IMR-90 (cell line): Measurements from ENCODE around the gene AMOTL1. TPM values are rescaled to one million over a fixed set of nuclear protein-coding genes. Genes with fewer than 3 reads are reported as not detected.

Experiments used
- ATAC-seq: fragments of 200-7000 bp; cut with Tn5 transposase; 2 replicates; pipeline ENCODE4 v1.9.1; 2020; ENCODE audit warnings: low read depth, mild to moderate bottlenecking, moderate library complexity
- BruUV-seq: library from RNA; stranded (reverse); fragments of 400-500 nt; replicated peaks from 2 replicates; lab custom pipeline; 2021; lab: Mats Ljungman, UMichigan
- CTCF ChIA-PET: fragments of 300-600 bp; formaldehyde crosslinking; extraction: SDS; loops from one replicate; lab custom pipeline; 2021; ENCODE audit warnings: antibody characterized with exemption; lab: Yijun Ruan, JAX
- POLR2A ChIA-PET: fragments of 300-600 bp; sonication (Branson Sonifier 250); formaldehyde crosslinking; loops from one replicate; lab custom pipeline; 2022; ENCODE audit warnings: antibody characterized with exemption; ENCODE audit not compliant: unreplicated experiment; lab: Charles Lee
- DNase-seq: peaks from one replicate; pipeline ENCODE4 v3.0.0; 2013
- H2AFZ ChIP-seq: replicated peaks from 2 replicates; pipeline ENCODE3; 2013; ENCODE audit warnings: low read length, mild to moderate bottlenecking; ENCODE audit not compliant: poor library complexity
- H2AK5ac ChIP-seq: 2 replicates; pipeline ENCODE4 v1.6.1; 2013; ENCODE audit warnings: low read depth, low read length, inconsistent platforms
- H2AK9ac ChIP-seq: replicated peaks from 2 replicates; pipeline ENCODE3; 2013; ENCODE audit warnings: mild to moderate bottlenecking, low read depth, low read length, moderate library complexity; ENCODE audit not compliant: poor library complexity
- H2BK120ac ChIP-seq: 2 replicates; pipeline ENCODE4 v1.6.1; 2013; ENCODE audit warnings: low read depth, low read length, inconsistent platforms
- H2BK15ac ChIP-seq: 3 replicates; pipeline ENCODE4 v1.6.1; 2013; ENCODE audit warnings: low read depth, low read length, inconsistent platforms
- H2BK20ac ChIP-seq: 2 replicates; pipeline ENCODE4 v1.6.1; 2013; ENCODE audit warnings: low read depth, mild to moderate bottlenecking, inconsistent platforms, low read length, moderate library complexity
- H2BK5ac ChIP-seq: 2 replicates; pipeline ENCODE4 v1.6.1; 2013; ENCODE audit warnings: mild to moderate bottlenecking, low read depth, low read length, inconsistent platforms; ENCODE audit not compliant: poor library complexity, severe bottlenecking
- H3K14ac ChIP-seq: replicated peaks from 2 replicates; pipeline ENCODE4 v1.6.1; 2013; ENCODE audit warnings: low read depth, low read length, inconsistent platforms
- H3K18ac ChIP-seq: 2 replicates; pipeline ENCODE4 v1.6.1; 2013; ENCODE audit warnings: low read depth, low read length, control low read depth
- H3K23ac ChIP-seq: 2 replicates; pipeline ENCODE4 v1.6.1; 2013; ENCODE audit warnings: low read depth, low read length, inconsistent platforms
- H3K27ac ChIP-seq: 2 replicates; pipeline ENCODE4 v1.5.1; 2013; ENCODE audit warnings: mild to moderate bottlenecking, control low read depth, low read length; ENCODE audit not compliant: insufficient read depth
- H3K27me3 ChIP-seq: 2 replicates; pipeline ENCODE4 v1.6.1; 2013; ENCODE audit warnings: low read length; ENCODE audit not compliant: control insufficient read depth, insufficient read depth
- H3K36me3 ChIP-seq: 2 replicates; pipeline ENCODE4 v1.6.1; 2013; ENCODE audit warnings: low read length, mixed read lengths; ENCODE audit not compliant: control insufficient read depth, insufficient read depth
- H3K4ac ChIP-seq: 2 replicates; pipeline ENCODE4 v1.6.1; 2013; ENCODE audit warnings: low read depth, low read length, inconsistent platforms
- H3K4me1 ChIP-seq: 2 replicates; pipeline ENCODE4 v1.6.1; 2013; ENCODE audit warnings: low read length, mixed read lengths; ENCODE audit not compliant: control insufficient read depth, insufficient read depth
- H3K4me2 ChIP-seq: 2 replicates; pipeline ENCODE4 v1.6.1; 2013; ENCODE audit warnings: low read depth, mild to moderate bottlenecking, control low read depth, low read length, moderate library complexity
- H3K4me3 ChIP-seq: 2 replicates; pipeline ENCODE4 v1.5.1; 2013; ENCODE audit warnings: low read depth, mild to moderate bottlenecking, control low read depth, low read length, moderate library complexity; ENCODE audit not compliant: insufficient read depth
- H3K56ac ChIP-seq: 2 replicates; pipeline ENCODE4 v1.6.1; 2013; ENCODE audit warnings: low read length, inconsistent platforms; ENCODE audit not compliant: insufficient read depth; ENCODE audit errors: extremely low read depth
- H3K79me1 ChIP-seq, 2 experiments: 2 replicates each; pipeline ENCODE4 v1.6.1; 2013; ENCODE audit warnings: low read length in 2 of 2, inconsistent platforms in 1 of 2, low read depth in 1 of 2
- H3K9ac ChIP-seq: 2 replicates; pipeline ENCODE4 v1.6.1; 2013; ENCODE audit warnings: low read depth, low read length, control low read depth
- H3K9me1 ChIP-seq: 2 replicates; pipeline ENCODE4 v1.6.1; 2013; ENCODE audit warnings: low read length, inconsistent platforms; ENCODE audit not compliant: insufficient read depth
- H3K9me3 ChIP-seq: 2 replicates; pipeline ENCODE4 v1.6.1; 2013; ENCODE audit warnings: low read length; ENCODE audit not compliant: control insufficient read depth, insufficient read depth
- H4K20me1 ChIP-seq: 2 replicates; pipeline ENCODE4 v1.6.1; 2013; ENCODE audit warnings: low read length, inconsistent platforms; ENCODE audit not compliant: insufficient read depth
- H4K5ac ChIP-seq: 2 replicates; pipeline ENCODE4 v1.6.1; 2013; ENCODE audit warnings: mild to moderate bottlenecking, low read depth, low read length, control low read depth
- H4K8ac ChIP-seq, 2 experiments: 2 replicates each; pipeline ENCODE4 v1.6.1; 2013; ENCODE audit warnings: low read depth in 2 of 2, low read length in 2 of 2, control low read depth in 1 of 2, inconsistent platforms in 1 of 2
- H4K91ac ChIP-seq: 2 replicates; pipeline ENCODE4 v1.6.1; 2013; ENCODE audit warnings: low read depth, low read length, inconsistent platforms; ENCODE audit not compliant: insufficient read depth
- BHLHE40 ChIP-seq: fragments of 150-350 bp; IDR thresholded peaks from 2 replicates; pipeline ENCODE4 v1.6.1; 2016; ENCODE audit warnings: mild to moderate bottlenecking, low read depth, low read length
- CHD1 ChIP-seq: IDR thresholded peaks from 2 replicates; pipeline ENCODE4 v1.6.1; 2012; ENCODE audit warnings: low read depth, low read length, improper control_type of control experiment
- ELK1 ChIP-seq: fragments of 150-350 bp; IDR thresholded peaks from 2 replicates; pipeline ENCODE4 v1.6.1; 2016; ENCODE audit warnings: low read depth, mild to moderate bottlenecking, low read length, moderate library complexity, borderline replicate concordance
- FOS ChIP-seq: fragments of 150-350 bp; IDR thresholded peaks from 2 replicates; pipeline ENCODE4 v1.6.1; 2016; ENCODE audit warnings: low read depth, low read length
- MAZ ChIP-seq: IDR thresholded peaks from 2 replicates; pipeline ENCODE4 v1.6.1; 2012; ENCODE audit warnings: low read depth, mild to moderate bottlenecking, low read length, improper control_type of control experiment, moderate library complexity, borderline replicate concordance
- MXI1 ChIP-seq: IDR thresholded peaks from 2 replicates; pipeline ENCODE4 v1.6.1; 2012; ENCODE audit warnings: low read depth, mild to moderate bottlenecking, low read length, moderate library complexity, borderline replicate concordance
- NFE2L2 ChIP-seq: fragments of 150-350 bp; IDR thresholded peaks from 2 replicates; pipeline ENCODE4 v1.6.1; 2016; ENCODE audit warnings: low read depth, mild to moderate bottlenecking, low read length
- RAD21 ChIP-seq: IDR thresholded peaks from 2 replicates; pipeline ENCODE4 v1.6.1; 2012; ENCODE audit warnings: low read length, improper control_type of control experiment
- RCOR1 ChIP-seq: IDR thresholded peaks from 2 replicates; pipeline ENCODE4 v1.6.1; 2012; ENCODE audit warnings: mild to moderate bottlenecking, low read length, improper control_type of control experiment; ENCODE audit not compliant: insufficient replicate concordance
- RFX5 ChIP-seq: IDR thresholded peaks from 2 replicates; pipeline ENCODE4 v1.8.0; 2012; ENCODE audit warnings: low read depth, mild to moderate bottlenecking, low read length, moderate library complexity
- USF2 ChIP-seq: fragments of 150-350 bp; IDR thresholded peaks from 2 replicates; pipeline ENCODE4 v1.6.1; 2017; ENCODE audit warnings: mild to moderate bottlenecking, antibody characterized with exemption, low read length, low read depth
- WGBS, 2 experiments: methylation state at CpG; one replicate each; pipeline versions ENCODE4 v1.1.5 to v1.1.7; 2013; ENCODE audit warnings: missing lambda C conversion rate in 2 of 2; ENCODE audit not compliant: insufficient read length in 1 of 2; ENCODE audit errors: extremely low coverage in 2 of 2; 5-methylcytosine and 5-hydroxymethylcytosine counted together
- dilution Hi-C: fragments of 300-500 bp; cut with HindIII; formaldehyde crosslinking; loops from one replicate; pipeline ENCODE4 v1.14.3; 2018; ENCODE audit warnings: low sequenced_read_pairs; ENCODE audit not compliant: unreplicated experiment
- in situ Hi-C: fragments of 300-500 bp; cut with MboI; formaldehyde crosslinking; loops from 3 replicates; pipeline ENCODE4 v1.14.3; 2019; ENCODE audit warnings: low sequenced_read_pairs, inconsistent platforms, mixed read lengths
- intact Hi-C: fragments of 100-400 bp; cut with micrococcal nuclease; formaldehyde crosslinking; loops from 2 replicates; pipeline ENCODE4 v1.10.0; 2022
- polyA plus RNA-seq, 3 experiments: library from polyadenylated mRNA; depleted of rRNA; stranded (reverse); fragments of >200 nt; gene quantifications; 2 replicates each; pipeline ENCODE4 v1.2.3, GENCODE V29; 2012; ENCODE audit warnings: low replicate concordance in 1 of 3
- total RNA-seq: library from RNA; depleted of rRNA; stranded (reverse); fragments of >200 nt; gene quantifications from 2 replicates; pipeline ENCODE4 v1.2.3, GENCODE V29; 2012
- TF ChIP-seq, protein P1 (sequence below): conservative IDR thresholded peaks from 2 replicates; pipeline ENCODE4 v1.5.1; 2012; ENCODE audit warnings: mild to moderate bottlenecking, low read depth, low read length, improper control_type of control experiment

AMOTL1 gene
- total and polyA plus RNA-seq, 2 of the 4 experiments (the other 2 are of a cell fraction) = 18.6 to 49.5 TPM

DNA sequence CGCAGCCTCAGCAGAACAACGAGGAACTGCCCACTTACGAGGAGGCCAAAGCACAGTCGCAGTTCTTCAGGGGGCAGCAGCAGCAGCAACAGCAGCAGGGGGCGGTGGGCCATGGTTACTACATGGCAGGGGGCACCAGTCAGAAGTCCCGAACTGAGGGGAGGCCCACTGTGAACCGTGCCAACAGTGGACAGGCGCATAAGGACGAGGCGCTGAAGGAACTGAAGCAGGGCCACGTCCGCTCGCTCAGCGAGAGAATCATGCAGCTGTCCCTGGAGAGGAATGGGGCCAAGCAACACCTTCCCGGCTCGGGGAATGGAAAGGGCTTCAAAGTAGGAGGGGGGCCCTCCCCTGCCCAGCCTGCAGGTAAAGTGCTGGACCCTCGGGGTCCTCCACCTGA is 31.6 kb downstream of the AMOTL1 start:
- H3K4me1 ChIP-seq = peaks cover 16% of the 10 kb centered on the region
- ATAC-seq = no peak
- H3K23ac ChIP-seq = no peak overlapping the region
- no peaks in the 10 kb centered on the region for H3K27me3 ChIP-seq
- WGBS, 2 experiments = 98% methylated on average over 9 of the region's 17 CpGs; no CpG with 5 or more reads in 1 of the 2 experiments
- dilution Hi-C loops = no loop called here
- H4K5ac ChIP-seq = no peak overlapping the region
- no peak overlapping the region for H4K91ac ChIP-seq
- H2BK120ac ChIP-seq = no peak overlapping the region
- H4K8ac ChIP-seq = no peak overlapping the region
- no peak overlapping the region for H2AK5ac ChIP-seq
- intact Hi-C loops = no loop called here
- H3K27ac ChIP-seq = no peak overlapping the region
- no peaks in the 10 kb centered on the region for H3K9me3 ChIP-seq
- no peak overlapping the region for H3K9ac ChIP-seq
- ChIA-PET CTCF (no interaction called here), POLR2A (no interaction called here)
- H3K4me2 ChIP-seq = no peak overlapping the region
- H2AK9ac ChIP-seq = no peak overlapping the region
- in situ Hi-C loops = no loop called here
- H2BK5ac ChIP-seq = no peak overlapping the region
- no peak overlapping the region for H3K56ac ChIP-seq
- no peak overlapping the region for H3K4ac ChIP-seq
- BruUV-seq = no TSS peak
- no peak for DNase-seq
- no peak overlapping the region for H3K18ac ChIP-seq
- peaks cover 28 to 91% of the 10 kb centered on the region in 2 experiments for H3K79me1 ChIP-seq
- H2BK15ac ChIP-seq = no peak overlapping the region
- no peak overlapping the region for H2BK20ac ChIP-seq
- peaks cover 39% of the 10 kb centered on the region for H3K9me1 ChIP-seq
- no peak overlapping the region for H3K14ac ChIP-seq
- no peak overlapping the region for H2AFZ ChIP-seq
- no peak for TF ChIP-seq MAZ
- no peak for TF ChIP-seq NFE2L2
- no peak for TF ChIP-seq USF2
- no peak for TF ChIP-seq CHD1
- TF ChIP-seq, protein P1, sequence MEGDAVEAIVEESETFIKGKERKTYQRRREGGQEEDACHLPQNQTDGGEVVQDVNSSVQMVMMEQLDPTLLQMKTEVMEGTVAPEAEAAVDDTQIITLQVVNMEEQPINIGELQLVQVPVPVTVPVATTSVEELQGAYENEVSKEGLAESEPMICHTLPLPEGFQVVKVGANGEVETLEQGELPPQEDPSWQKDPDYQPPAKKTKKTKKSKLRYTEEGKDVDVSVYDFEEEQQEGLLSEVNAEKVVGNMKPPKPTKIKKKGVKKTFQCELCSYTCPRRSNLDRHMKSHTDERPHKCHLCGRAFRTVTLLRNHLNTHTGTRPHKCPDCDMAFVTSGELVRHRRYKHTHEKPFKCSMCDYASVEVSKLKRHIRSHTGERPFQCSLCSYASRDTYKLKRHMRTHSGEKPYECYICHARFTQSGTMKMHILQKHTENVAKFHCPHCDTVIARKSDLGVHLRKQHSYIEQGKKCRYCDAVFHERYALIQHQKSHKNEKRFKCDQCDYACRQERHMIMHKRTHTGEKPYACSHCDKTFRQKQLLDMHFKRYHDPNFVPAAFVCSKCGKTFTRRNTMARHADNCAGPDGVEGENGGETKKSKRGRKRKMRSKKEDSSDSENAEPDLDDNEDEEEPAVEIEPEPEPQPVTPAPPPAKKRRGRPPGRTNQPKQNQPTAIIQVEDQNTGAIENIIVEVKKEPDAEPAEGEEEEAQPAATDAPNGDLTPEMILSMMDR = no peak
- no peak for TF ChIP-seq RFX5
- no peak for TF ChIP-seq MXI1
- no peak for TF ChIP-seq BHLHE40
- no peak for TF ChIP-seq ELK1
- no peak for TF ChIP-seq FOS
- TF ChIP-seq RAD21 = no peak
- no peak for TF ChIP-seq RCOR1
- H4K20me1 ChIP-seq = peaks cover 17% of the 10 kb centered on the region; the same call in 1 of the 2 replicates
- peaks cover 28% of the 10 kb centered on the region for H3K36me3 ChIP-seq
- H3K4me3 ChIP-seq = no peak overlapping the region
